IMR-90 (cell line): ENCODE measurements around the gene FRY. TPM values are rescaled to one million over a fixed set of nuclear protein-coding genes. Genes with fewer than 3 reads are reported as not detected.

ENCODE experiments used
- ATAC-seq: fragments of 200-7000 bp; cut with Tn5 transposase; 2 replicates; pipeline ENCODE4 v1.9.1; 2020; ENCODE audit warnings: low read depth, mild to moderate bottlenecking, moderate library complexity
- BruUV-seq: library from RNA; stranded (reverse); fragments of 400-500 nt; replicated peaks from 2 replicates; lab custom pipeline; 2021; lab: Mats Ljungman, UMichigan
- CTCF ChIA-PET: fragments of 300-600 bp; formaldehyde crosslinking; extraction: SDS; loops from one replicate; lab custom pipeline; 2021; ENCODE audit warnings: antibody characterized with exemption; lab: Yijun Ruan, JAX
- POLR2A ChIA-PET: fragments of 300-600 bp; sonication (Branson Sonifier 250); formaldehyde crosslinking; loops from one replicate; lab custom pipeline; 2022; ENCODE audit warnings: antibody characterized with exemption; ENCODE audit not compliant: unreplicated experiment; lab: Charles Lee
- DNase-seq: peaks from one replicate; pipeline ENCODE4 v3.0.0; 2013
- H2AFZ ChIP-seq: replicated peaks from 2 replicates; pipeline ENCODE3; 2013; ENCODE audit warnings: low read length, mild to moderate bottlenecking; ENCODE audit not compliant: poor library complexity
- H2AK5ac ChIP-seq: 2 replicates; pipeline ENCODE4 v1.6.1; 2013; ENCODE audit warnings: low read depth, low read length, inconsistent platforms
- H2AK9ac ChIP-seq: replicated peaks from 2 replicates; pipeline ENCODE3; 2013; ENCODE audit warnings: mild to moderate bottlenecking, low read depth, low read length, moderate library complexity; ENCODE audit not compliant: poor library complexity
- H2BK120ac ChIP-seq: 2 replicates; pipeline ENCODE4 v1.6.1; 2013; ENCODE audit warnings: low read depth, low read length, inconsistent platforms
- H2BK15ac ChIP-seq: 3 replicates; pipeline ENCODE4 v1.6.1; 2013; ENCODE audit warnings: low read depth, low read length, inconsistent platforms
- H2BK20ac ChIP-seq: 2 replicates; pipeline ENCODE4 v1.6.1; 2013; ENCODE audit warnings: low read depth, mild to moderate bottlenecking, inconsistent platforms, low read length, moderate library complexity
- H2BK5ac ChIP-seq: 2 replicates; pipeline ENCODE4 v1.6.1; 2013; ENCODE audit warnings: mild to moderate bottlenecking, low read depth, low read length, inconsistent platforms; ENCODE audit not compliant: poor library complexity, severe bottlenecking
- H3K14ac ChIP-seq: replicated peaks from 2 replicates; pipeline ENCODE4 v1.6.1; 2013; ENCODE audit warnings: low read depth, low read length, inconsistent platforms
- H3K18ac ChIP-seq: 2 replicates; pipeline ENCODE4 v1.6.1; 2013; ENCODE audit warnings: low read depth, low read length, control low read depth
- H3K23ac ChIP-seq: 2 replicates; pipeline ENCODE4 v1.6.1; 2013; ENCODE audit warnings: low read depth, low read length, inconsistent platforms
- H3K27ac ChIP-seq: 2 replicates; pipeline ENCODE4 v1.5.1; 2013; ENCODE audit warnings: mild to moderate bottlenecking, control low read depth, low read length; ENCODE audit not compliant: insufficient read depth
- H3K27me3 ChIP-seq: 2 replicates; pipeline ENCODE4 v1.6.1; 2013; ENCODE audit warnings: low read length; ENCODE audit not compliant: control insufficient read depth, insufficient read depth
- H3K36me3 ChIP-seq: 2 replicates; pipeline ENCODE4 v1.6.1; 2013; ENCODE audit warnings: low read length, mixed read lengths; ENCODE audit not compliant: control insufficient read depth, insufficient read depth
- H3K4ac ChIP-seq: 2 replicates; pipeline ENCODE4 v1.6.1; 2013; ENCODE audit warnings: low read depth, low read length, inconsistent platforms
- H3K4me1 ChIP-seq: 2 replicates; pipeline ENCODE4 v1.6.1; 2013; ENCODE audit warnings: low read length, mixed read lengths; ENCODE audit not compliant: control insufficient read depth, insufficient read depth
- H3K4me2 ChIP-seq: 2 replicates; pipeline ENCODE4 v1.6.1; 2013; ENCODE audit warnings: low read depth, mild to moderate bottlenecking, control low read depth, low read length, moderate library complexity
- H3K4me3 ChIP-seq: 2 replicates; pipeline ENCODE4 v1.5.1; 2013; ENCODE audit warnings: low read depth, mild to moderate bottlenecking, control low read depth, low read length, moderate library complexity; ENCODE audit not compliant: insufficient read depth
- H3K56ac ChIP-seq: 2 replicates; pipeline ENCODE4 v1.6.1; 2013; ENCODE audit warnings: low read length, inconsistent platforms; ENCODE audit not compliant: insufficient read depth; ENCODE audit errors: extremely low read depth
- H3K79me1 ChIP-seq, 2 experiments: 2 replicates each; pipeline ENCODE4 v1.6.1; 2013; ENCODE audit warnings: low read length in 2 of 2, inconsistent platforms in 1 of 2, low read depth in 1 of 2
- H3K9ac ChIP-seq: 2 replicates; pipeline ENCODE4 v1.6.1; 2013; ENCODE audit warnings: low read depth, low read length, control low read depth
- H3K9me1 ChIP-seq: 2 replicates; pipeline ENCODE4 v1.6.1; 2013; ENCODE audit warnings: low read length, inconsistent platforms; ENCODE audit not compliant: insufficient read depth
- H3K9me3 ChIP-seq: 2 replicates; pipeline ENCODE4 v1.6.1; 2013; ENCODE audit warnings: low read length; ENCODE audit not compliant: control insufficient read depth, insufficient read depth
- H4K20me1 ChIP-seq: 2 replicates; pipeline ENCODE4 v1.6.1; 2013; ENCODE audit warnings: low read length, inconsistent platforms; ENCODE audit not compliant: insufficient read depth
- H4K5ac ChIP-seq: 2 replicates; pipeline ENCODE4 v1.6.1; 2013; ENCODE audit warnings: mild to moderate bottlenecking, low read depth, low read length, control low read depth
- H4K8ac ChIP-seq, 2 experiments: 2 replicates each; pipeline ENCODE4 v1.6.1; 2013; ENCODE audit warnings: low read depth in 2 of 2, low read length in 2 of 2, control low read depth in 1 of 2, inconsistent platforms in 1 of 2
- H4K91ac ChIP-seq: 2 replicates; pipeline ENCODE4 v1.6.1; 2013; ENCODE audit warnings: low read depth, low read length, inconsistent platforms; ENCODE audit not compliant: insufficient read depth
- BHLHE40 ChIP-seq: fragments of 150-350 bp; IDR thresholded peaks from 2 replicates; pipeline ENCODE4 v1.6.1; 2016; ENCODE audit warnings: mild to moderate bottlenecking, low read depth, low read length
- CEBPB ChIP-seq: IDR thresholded peaks from 2 replicates; pipeline ENCODE4 v1.6.1; 2012; ENCODE audit warnings: low read depth, low read length, improper control_type of control experiment
- CHD1 ChIP-seq: IDR thresholded peaks from 2 replicates; pipeline ENCODE4 v1.6.1; 2012; ENCODE audit warnings: low read depth, low read length, improper control_type of control experiment
- CTCF ChIP-seq: conservative IDR thresholded peaks from 2 replicates; pipeline ENCODE4 v1.5.1; 2012; ENCODE audit warnings: mild to moderate bottlenecking, low read depth, low read length, improper control_type of control experiment
- ELK1 ChIP-seq: fragments of 150-350 bp; IDR thresholded peaks from 2 replicates; pipeline ENCODE4 v1.6.1; 2016; ENCODE audit warnings: low read depth, mild to moderate bottlenecking, low read length, moderate library complexity, borderline replicate concordance
- FOS ChIP-seq: fragments of 150-350 bp; IDR thresholded peaks from 2 replicates; pipeline ENCODE4 v1.6.1; 2016; ENCODE audit warnings: low read depth, low read length
- MAFK ChIP-seq: IDR thresholded peaks from 2 replicates; pipeline ENCODE4 v1.6.1; 2012; ENCODE audit warnings: low read depth, low read length, improper control_type of control experiment
- MAZ ChIP-seq: IDR thresholded peaks from 2 replicates; pipeline ENCODE4 v1.6.1; 2012; ENCODE audit warnings: low read depth, mild to moderate bottlenecking, low read length, improper control_type of control experiment, moderate library complexity, borderline replicate concordance
- MXI1 ChIP-seq: IDR thresholded peaks from 2 replicates; pipeline ENCODE4 v1.6.1; 2012; ENCODE audit warnings: low read depth, mild to moderate bottlenecking, low read length, moderate library complexity, borderline replicate concordance
- NFE2L2 ChIP-seq: fragments of 150-350 bp; IDR thresholded peaks from 2 replicates; pipeline ENCODE4 v1.6.1; 2016; ENCODE audit warnings: low read depth, mild to moderate bottlenecking, low read length
- POLR2A ChIP-seq: IDR thresholded peaks from 2 replicates; pipeline ENCODE4 v1.6.1; 2012; ENCODE audit warnings: mild to moderate bottlenecking, low read depth, low read length
- RAD21 ChIP-seq: IDR thresholded peaks from 2 replicates; pipeline ENCODE4 v1.6.1; 2012; ENCODE audit warnings: low read length, improper control_type of control experiment
- RCOR1 ChIP-seq: IDR thresholded peaks from 2 replicates; pipeline ENCODE4 v1.6.1; 2012; ENCODE audit warnings: mild to moderate bottlenecking, low read length, improper control_type of control experiment; ENCODE audit not compliant: insufficient replicate concordance
- RFX5 ChIP-seq: IDR thresholded peaks from 2 replicates; pipeline ENCODE4 v1.8.0; 2012; ENCODE audit warnings: low read depth, mild to moderate bottlenecking, low read length, moderate library complexity
- SMC3 ChIP-seq: fragments of 150-350 bp; IDR thresholded peaks from 2 replicates; pipeline ENCODE4 v1.6.1; 2016; ENCODE audit warnings: low read depth, mild to moderate bottlenecking, antibody characterized with exemption, low read length, moderate library complexity
- USF2 ChIP-seq: fragments of 150-350 bp; IDR thresholded peaks from 2 replicates; pipeline ENCODE4 v1.6.1; 2017; ENCODE audit warnings: mild to moderate bottlenecking, antibody characterized with exemption, low read length, low read depth
- WGBS, 2 experiments: methylation state at CpG; one replicate each; pipeline versions ENCODE4 v1.1.5 to v1.1.7; 2013; ENCODE audit warnings: missing lambda C conversion rate in 2 of 2; ENCODE audit not compliant: insufficient read length in 1 of 2; ENCODE audit errors: extremely low coverage in 2 of 2; 5-methylcytosine and 5-hydroxymethylcytosine counted together
- dilution Hi-C: fragments of 300-500 bp; cut with HindIII; formaldehyde crosslinking; loops from one replicate; pipeline ENCODE4 v1.14.3; 2018; ENCODE audit warnings: low sequenced_read_pairs; ENCODE audit not compliant: unreplicated experiment
- in situ Hi-C: fragments of 300-500 bp; cut with MboI; formaldehyde crosslinking; loops from 3 replicates; pipeline ENCODE4 v1.14.3; 2019; ENCODE audit warnings: low sequenced_read_pairs, inconsistent platforms, mixed read lengths
- intact Hi-C: fragments of 100-400 bp; cut with micrococcal nuclease; formaldehyde crosslinking; loops from 2 replicates; pipeline ENCODE4 v1.10.0; 2022
- polyA plus RNA-seq, 3 experiments: library from polyadenylated mRNA; depleted of rRNA; stranded (reverse); fragments of >200 nt; gene quantifications; 2 replicates each; pipeline ENCODE4 v1.2.3, GENCODE V29; 2012; ENCODE audit warnings: low replicate concordance in 1 of 3
- total RNA-seq: library from RNA; depleted of rRNA; stranded (reverse); fragments of >200 nt; gene quantifications from 2 replicates; pipeline ENCODE4 v1.2.3, GENCODE V29; 2012

FRY gene
- total and polyA plus RNA-seq, 2 of the 4 experiments (the other 2 are of a cell fraction): 3.0 to 4.8 TPM

- H3K27ac ChIP-seq: no peak overlapping the region
- no CpG with 5 or more reads among the region's 1 CpG for WGBS, 2 experiments
- in situ Hi-C loops: no loop called here
- no peak overlapping the region for H2AK5ac ChIP-seq
- no peaks in the 10 kb centered on the region for H3K9me3 ChIP-seq
- H3K9ac ChIP-seq: no peak overlapping the region
- DNase-seq: no peak
- H2BK20ac ChIP-seq: no peak overlapping the region
- H4K5ac ChIP-seq: no peak overlapping the region
- no peak overlapping the region for H2AK9ac ChIP-seq
- peaks cover 8% of the 10 kb centered on the region for H3K36me3 ChIP-seq
- TF ChIP-seq MAFK (no peak), SMC3 (no peak), POLR2A (no peak), RFX5 (no peak), MAZ (no peak), RCOR1 (no peak), CEBPB (no peak), FOS (no peak), CTCF (no peak), NFE2L2 (no peak), ELK1 (no peak), RAD21 (no peak), CHD1 (no peak), MXI1 (no peak), BHLHE40 (no peak), USF2 (no peak)
- intact Hi-C loops: no loop called here
- H3K79me1 ChIP-seq: no peaks in the 10 kb centered on the region; a peak in 1 of 4 replicates
- no peak overlapping the region for H2AFZ ChIP-seq
- H3K23ac ChIP-seq: no peak overlapping the region
- H3K4me1 ChIP-seq: no peaks in the 10 kb centered on the region
- no peak overlapping the region for H3K4me3 ChIP-seq
- no peak overlapping the region for H2BK120ac ChIP-seq
- no peak overlapping the region for H4K91ac ChIP-seq
- ATAC-seq: no peak
- H4K20me1 ChIP-seq: no peaks in the 10 kb centered on the region
- H3K56ac ChIP-seq: no peak overlapping the region
- no peak overlapping the region for H3K4me2 ChIP-seq
- H3K27me3 ChIP-seq: no peaks in the 10 kb centered on the region
- no peak overlapping the region for H2BK5ac ChIP-seq
- no peak overlapping the region for H3K14ac ChIP-seq
- ChIA-PET POLR2A (no interaction called here), CTCF (interaction anchor here (1.8 kb wide), 1 partner anchor 9 kb away, joined by 4 read pairs; no protein-coding TSS in a partner anchor)
- H3K4ac ChIP-seq: no peak overlapping the region
- no peak overlapping the region for H3K18ac ChIP-seq
- no peak overlapping the region for H4K8ac ChIP-seq
- no peaks in the 10 kb centered on the region; the same call in 1 of the 2 replicates for H3K9me1 ChIP-seq
- no TSS peak for BruUV-seq
- no peak overlapping the region for H2BK15ac ChIP-seq
- dilution Hi-C loops: no loop called here
Observed at GRCh38 chr13:32173881-32174280, 142.3 kb downstream of the FRY start.
